HL-60 (cell line): ENCODE data around the gene IL20.

ENCODE experiments used
- DNase-seq, 2 experiments: peaks; one replicate each; pipeline ENCODE4 v3.0.0-alpha.2; 2010 to 2020; ENCODE audit warnings: low read depth in 1 of 2, low spot score in 1 of 2
- H3K27ac ChIP-seq: fragments of 250-450 bp; sonication (Bioruptor Pico); replicated peaks from 2 replicates; pipeline ENCODE4 v1.5.1; 2020; ENCODE audit warnings: mild to moderate bottlenecking, moderate library complexity
- H3K27me3 ChIP-seq: fragments of 250-450 bp; sonication (Bioruptor Pico); 2 replicates; pipeline ENCODE4 v1.5.1; 2021; ENCODE audit warnings: mild to moderate bottlenecking, moderate library complexity; ENCODE audit not compliant: insufficient read depth, poor library complexity, severe bottlenecking
- H3K4me3 ChIP-seq: replicated peaks from 2 replicates; pipeline ENCODE4 v1.5.1; 2011; ENCODE audit warnings: mild to moderate bottlenecking, control low read depth, low read length; ENCODE audit not compliant: insufficient read depth
- CTCF ChIP-seq: IDR thresholded peaks from one replicate; pipeline ENCODE4 v1.5.1; 2011; ENCODE audit warnings: low read length, control low read depth, inconsistent platforms; ENCODE audit not compliant: insufficient read depth
- GABPA ChIP-seq: IDR thresholded peaks from 2 replicates; pipeline ENCODE4 v1.6.1; 2012; ENCODE audit warnings: low read depth
- POLR2AphosphoS5 ChIP-seq: IDR thresholded peaks from 2 replicates; pipeline ENCODE4 v1.6.1; 2012; ENCODE audit warnings: low read depth
- REST ChIP-seq: IDR thresholded peaks from 2 replicates; pipeline ENCODE4 v1.6.1; 2012; ENCODE audit warnings: low read depth; ENCODE audit not compliant: insufficient replicate concordance
- SPI1 ChIP-seq: IDR thresholded peaks from 2 replicates; pipeline ENCODE4 v1.6.1; 2012; ENCODE audit warnings: low read depth, mild to moderate bottlenecking, borderline replicate concordance

IL20 gene

GRCh38 chr1:206859082-206859521 lies 6.3 kb upstream of the IL20 start:
- Histone ChIP-seq H3K27ac (no peak overlapping the region), H3K27me3 (no peaks in the 10 kb centered on the region), H3K4me3 (no peak overlapping the region)
- DNase-seq, result no peak
- TF ChIP-seq REST, result no peak
- no peak for TF ChIP-seq POLR2AphosphoS5
- no peak for TF ChIP-seq SPI1
- no peak for TF ChIP-seq GABPA
- no peak for TF ChIP-seq CTCF

GRCh38 chr1:206860165-206860564 lies 5.3 kb upstream of the IL20 start:
- H3K27me3 ChIP-seq, result no peaks in the 10 kb centered on the region
- TF ChIP-seq SPI1, result no peak
- DNase-seq, result no peak
- no peak overlapping the region for H3K4me3 ChIP-seq
- H3K27ac ChIP-seq, result no peak overlapping the region

GRCh38 chr1:206863266-206863665 lies 2.2 kb upstream of the IL20 start:
- TF ChIP-seq POLR2AphosphoS5 (no peak), GABPA (no peak), SPI1 (no peak), CTCF (no peak), REST (no peak)
- no peak for DNase-seq
- Histone ChIP-seq H3K4me3 (no peak overlapping the region), H3K27me3 (no peaks in the 10 kb centered on the region), H3K27ac (no peak overlapping the region)

- TF ChIP-seq CTCF, result no peak
- no peak for TF ChIP-seq REST
- no peak for TF ChIP-seq GABPA
- no peak for TF ChIP-seq POLR2AphosphoS5
- no peaks in the 10 kb centered on the region for H3K27me3 ChIP-seq
- H3K27ac ChIP-seq, result no peak overlapping the region
- DNase-seq, result no peak
- no peak overlapping the region for H3K4me3 ChIP-seq
Observed at GRCh38 chr1:206866062-206866461, 639 bp downstream of the IL20 start.
